SK-N-MC (cell line): Measurements from ENCODE around the gene CLRN1.

Experiments
- DNase-seq: peaks from one replicate; pipeline ENCODE4 v3.0.0-alpha.2; 2011; ENCODE audit warnings: low read depth, low spot score
- H3K27ac ChIP-seq: fragments of 200-600 bp; sonication (generic); 2 replicates; pipeline ENCODE4 v1.5.1; 2016; ENCODE audit warnings: mixed run types
- H3K36me3 ChIP-seq: fragments of 200-600 bp; sonication (generic); 2 replicates; pipeline ENCODE4 v1.6.1; 2017; ENCODE audit warnings: antibody characterized with exemption, low read length, mixed read lengths; ENCODE audit not compliant: insufficient read depth
- H3K4me3 ChIP-seq: fragments of 200-600 bp; sonication (generic); 2 replicates; pipeline ENCODE4 v1.5.1; 2016
- H3K9ac ChIP-seq: fragments of 200-600 bp; sonication (generic); 2 replicates; pipeline ENCODE4 v1.8.0; 2017; ENCODE audit warnings: mixed run types, mixed read lengths; ENCODE audit not compliant: insufficient read length
- H3K9me3 ChIP-seq: fragments of 200-600 bp; sonication (generic); 2 replicates; pipeline ENCODE4 v1.6.1; 2017; ENCODE audit warnings: low read depth, mild to moderate bottlenecking, antibody characterized with exemption, low read length, moderate library complexity, mixed read lengths
- EZH2 ChIP-seq: fragments of 200-600 bp; sonication (generic); IDR thresholded peaks from one replicate; pipeline ENCODE4 v1.6.1; 2017; ENCODE audit warnings: antibody characterized with exemption
- FOXP2 ChIP-seq: optimal IDR thresholded peaks from 2 replicates; pipeline ENCODE3; 2011; ENCODE audit warnings: mild to moderate bottlenecking, moderate library complexity; ENCODE audit not compliant: insufficient read depth; ENCODE audit errors: extremely low read length, control extremely low read depth
- POLR2AphosphoS5 ChIP-seq: IDR thresholded peaks from 2 replicates; pipeline ENCODE4 v1.6.1; 2012; ENCODE audit warnings: mild to moderate bottlenecking, low read depth, low read length, borderline replicate concordance

Gene CLRN1, protein sequence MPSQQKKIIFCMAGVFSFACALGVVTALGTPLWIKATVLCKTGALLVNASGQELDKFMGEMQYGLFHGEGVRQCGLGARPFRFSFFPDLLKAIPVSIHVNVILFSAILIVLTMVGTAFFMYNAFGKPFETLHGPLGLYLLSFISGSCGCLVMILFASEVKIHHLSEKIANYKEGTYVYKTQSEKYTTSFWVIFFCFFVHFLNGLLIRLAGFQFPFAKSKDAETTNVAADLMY

DNA sequence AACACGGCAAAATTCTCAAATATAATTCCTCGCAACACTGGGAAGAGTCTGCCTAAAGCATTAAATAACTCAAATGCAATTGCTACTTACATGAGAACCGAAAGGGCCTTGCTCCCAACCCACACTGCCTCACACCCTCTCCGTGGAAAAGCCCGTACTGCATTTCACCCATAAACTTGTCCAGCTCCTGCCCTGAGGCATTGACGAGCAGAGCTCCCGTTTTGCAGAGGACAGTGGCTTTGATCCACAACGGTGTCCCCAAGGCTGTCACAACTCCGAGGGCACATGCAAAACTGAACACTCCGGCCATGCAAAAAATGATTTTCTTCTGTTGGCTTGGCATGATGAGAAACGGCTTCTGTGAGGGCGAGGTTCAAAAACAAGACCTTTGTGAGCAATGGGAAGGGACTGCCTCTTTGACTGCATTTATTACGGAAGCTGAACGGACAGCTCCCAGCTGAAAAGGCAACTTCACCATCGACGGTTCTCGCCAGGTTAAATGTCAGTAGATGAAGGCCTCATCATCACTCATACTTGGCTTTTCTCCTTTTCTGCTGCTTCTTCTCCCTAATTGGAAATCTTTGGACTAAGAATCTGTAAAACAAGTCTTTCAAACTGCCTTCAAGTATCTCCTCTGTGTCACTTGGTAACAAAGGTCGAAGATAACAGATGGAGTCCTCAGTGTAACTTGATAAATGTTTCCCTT, at the start of gene CLRN1:
CLRN1 (minus strand) TSS at position 362 of the 706 bp plus-strand sequence; CDS start at position 343, 19 bp downstream.
- Histone ChIP-seq H3K9me3 (no peaks in the 10 kb centered on the region), H3K36me3 (no peaks in the 10 kb centered on the region), H3K9ac (no peak within 1 kb of the TSS), H3K27ac (no peak within 1 kb of the TSS), H3K4me3 (no peak within 1 kb of the TSS)
- no peak for DNase-seq
- TF ChIP-seq EZH2 (no peak), POLR2AphosphoS5 (no peak), FOXP2 (no peak)

DNA sequence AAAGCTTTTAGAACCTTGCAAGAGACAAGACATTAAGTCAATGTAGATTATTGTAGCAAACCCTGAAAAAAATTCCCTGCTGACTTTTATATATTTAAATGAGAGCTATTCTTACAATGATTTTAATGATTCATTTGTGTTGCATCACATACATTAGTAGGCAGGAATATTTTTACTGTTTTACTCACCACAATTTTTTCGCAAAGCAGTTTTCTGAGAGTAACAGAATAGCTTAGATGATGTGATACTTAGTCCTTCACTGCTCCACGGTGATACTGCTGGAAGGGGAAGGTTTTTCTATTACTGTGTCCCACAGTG, 43.9 kb upstream of the CLRN1 start:
- Histone ChIP-seq H3K9ac (no peak overlapping the region), H3K27ac (no peak overlapping the region)
- peak; percentile 34 for DNase-seq

DNA sequence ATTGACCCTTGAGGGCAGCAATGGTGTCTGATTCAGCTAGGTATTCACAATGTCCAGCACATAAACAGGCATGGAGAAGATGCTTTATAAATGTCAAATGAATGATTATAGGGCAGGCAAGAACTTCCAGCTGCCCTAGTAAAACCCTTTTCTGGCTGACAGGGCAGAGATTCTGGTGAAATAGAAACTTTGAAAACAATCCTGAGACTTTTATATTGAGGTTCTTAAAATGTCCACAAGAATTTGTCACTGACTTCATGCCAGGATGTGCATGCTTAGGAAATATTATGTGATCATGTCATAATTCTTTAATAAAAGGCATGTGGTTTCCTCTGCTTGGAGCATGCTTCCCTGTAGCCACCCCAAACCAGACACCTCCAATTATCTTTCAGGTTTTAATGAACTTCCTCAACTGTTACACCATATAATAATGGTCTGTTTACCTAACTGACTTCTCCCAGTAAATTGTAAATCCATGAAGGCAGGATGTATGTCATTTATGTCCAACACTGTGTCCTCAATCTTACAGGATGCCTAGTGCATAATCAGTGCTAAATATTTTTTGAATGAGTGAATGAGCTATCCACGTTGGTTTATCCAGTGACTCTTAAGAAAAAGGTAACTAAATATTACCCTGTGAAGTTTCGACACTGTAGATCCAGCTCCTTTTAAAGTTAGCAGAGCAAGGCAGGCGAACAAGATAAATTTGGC, 43.4 kb upstream of the CLRN1 start:
- H3K36me3 ChIP-seq, result no peaks in the 10 kb centered on the region
- DNase-seq, result no peak
- TF ChIP-seq POLR2AphosphoS5 (no peak), FOXP2 (no peak), EZH2 (no peak)
- H3K9ac ChIP-seq, result no peak overlapping the region
- H3K9me3 ChIP-seq, result no peaks in the 10 kb centered on the region
- no peak overlapping the region for H3K4me3 ChIP-seq
- H3K27ac ChIP-seq, result no peak overlapping the region

More for the DNA sequence above, 43.9 kb upstream of the CLRN1 start:
- TF ChIP-seq EZH2, result no peak
- TF ChIP-seq FOXP2, result no peak
- TF ChIP-seq POLR2AphosphoS5, result no peak
- Histone ChIP-seq H3K36me3 (no peaks in the 10 kb centered on the region), H3K9me3 (no peaks in the 10 kb centered on the region), H3K4me3 (no peak overlapping the region)

DNA sequence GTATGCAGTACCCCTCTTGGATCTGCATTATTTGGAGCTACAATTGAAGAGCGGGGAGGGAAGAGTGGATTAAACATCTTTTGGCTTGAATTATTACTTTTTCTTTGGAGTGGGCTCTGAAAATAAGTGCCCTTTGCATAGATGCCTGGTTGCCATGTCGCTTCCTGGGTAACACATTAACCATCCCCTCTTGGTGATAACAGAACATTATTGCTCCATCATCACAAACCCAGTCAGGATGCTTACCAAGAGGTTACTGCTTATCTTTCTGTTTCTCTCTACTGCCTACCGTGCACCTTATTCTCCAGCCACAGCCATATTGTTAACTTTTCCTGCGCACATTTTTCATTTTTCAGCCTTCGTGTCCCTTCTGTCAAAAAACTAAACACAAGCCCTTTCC, 42.7 kb upstream of the CLRN1 start:
- TF ChIP-seq FOXP2 (no peak), POLR2AphosphoS5 (no peak), EZH2 (no peak)
- no peaks in the 10 kb centered on the region for H3K9me3 ChIP-seq
- no peak overlapping the region for H3K27ac ChIP-seq
- no peak overlapping the region for H3K9ac ChIP-seq
- DNase-seq, result no peak
- no peaks in the 10 kb centered on the region for H3K36me3 ChIP-seq
- H3K4me3 ChIP-seq, result no peak overlapping the region

DNA sequence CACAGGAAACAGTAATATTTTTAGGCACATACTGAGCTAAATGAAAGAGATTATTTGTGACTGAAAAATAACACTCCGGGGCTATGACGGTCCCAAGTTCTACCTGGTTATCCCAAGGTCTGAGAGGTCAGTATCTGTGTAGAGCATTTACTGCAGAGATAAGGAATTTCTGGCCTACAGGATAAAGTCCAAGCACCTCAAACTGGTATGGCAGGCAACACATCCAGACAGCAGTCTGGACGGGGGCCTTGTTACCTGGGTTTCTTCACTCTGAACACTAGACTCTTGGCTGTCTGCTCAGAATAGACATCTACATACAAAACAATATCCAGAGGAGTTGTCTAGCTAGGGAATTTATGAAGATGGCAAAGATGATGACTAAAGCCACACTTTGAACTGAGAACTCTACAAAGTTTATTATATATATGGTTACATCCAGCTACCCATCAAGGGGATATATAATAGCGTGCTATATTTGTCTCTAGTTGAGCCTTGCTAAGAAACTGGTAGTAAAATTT, 42.0 kb upstream of the CLRN1 start:
- Histone ChIP-seq H3K4me3 (no peak overlapping the region), H3K36me3 (no peaks in the 10 kb centered on the region), H3K9me3 (no peaks in the 10 kb centered on the region), H3K27ac (no peak overlapping the region), H3K9ac (no peak overlapping the region)
- no peak for DNase-seq
- no peak for TF ChIP-seq POLR2AphosphoS5
- no peak for TF ChIP-seq FOXP2
- TF ChIP-seq EZH2, result no peak

DNA sequence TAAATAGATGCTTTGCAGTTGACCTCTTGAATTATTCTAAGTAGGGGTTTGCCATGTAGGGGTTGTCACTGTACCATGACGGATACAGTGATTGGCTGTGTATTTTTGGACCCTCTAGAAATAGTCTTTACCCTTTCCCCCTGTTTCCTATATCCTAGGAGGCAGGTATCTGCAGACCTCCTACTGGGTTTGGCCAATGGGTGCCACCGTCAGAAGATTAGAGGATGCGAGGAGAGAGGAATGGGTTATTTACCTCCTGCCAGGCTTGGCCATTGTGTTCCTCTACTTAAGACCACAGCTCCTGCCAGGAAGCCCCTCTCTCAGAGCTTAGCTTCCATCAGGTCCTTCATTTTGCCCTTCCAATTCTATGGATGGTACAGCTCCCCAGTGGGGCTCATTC, 40.2 kb upstream of the CLRN1 start:
- no peak for TF ChIP-seq FOXP2
- TF ChIP-seq EZH2, result no peak
- TF ChIP-seq POLR2AphosphoS5, result no peak
- Histone ChIP-seq H3K4me3 (no peak overlapping the region), H3K36me3 (no peaks in the 10 kb centered on the region), H3K27ac (no peak overlapping the region), H3K9ac (no peak overlapping the region), H3K9me3 (no peaks in the 10 kb centered on the region)
- no peak for DNase-seq

DNA sequence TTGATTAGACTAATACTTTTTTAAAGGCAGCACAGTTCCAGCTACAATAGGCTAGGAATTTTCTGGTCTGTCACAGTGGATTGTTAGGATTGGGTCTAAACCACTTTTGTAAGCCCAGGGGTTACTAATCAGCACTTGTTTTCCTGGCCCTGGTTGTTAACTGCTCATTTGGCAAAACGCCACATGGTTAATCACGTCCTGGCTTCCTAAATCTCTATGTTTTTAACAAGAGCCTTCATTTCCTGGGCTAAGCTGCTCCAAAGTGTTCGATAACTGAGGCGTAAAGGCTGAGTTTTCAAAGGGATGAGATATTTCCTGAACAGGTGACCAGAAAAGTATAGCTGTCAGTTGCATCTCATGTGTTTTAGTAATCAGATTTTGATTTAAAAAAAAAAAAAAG, 38.9 kb upstream of the CLRN1 start:
- no peak for DNase-seq
- Histone ChIP-seq H3K36me3 (no peaks in the 10 kb centered on the region), H3K4me3 (no peak overlapping the region), H3K27ac (no peak overlapping the region), H3K9ac (no peak overlapping the region), H3K9me3 (no peaks in the 10 kb centered on the region)
- TF ChIP-seq POLR2AphosphoS5 (no peak), EZH2 (no peak), FOXP2 (no peak)

DNA sequence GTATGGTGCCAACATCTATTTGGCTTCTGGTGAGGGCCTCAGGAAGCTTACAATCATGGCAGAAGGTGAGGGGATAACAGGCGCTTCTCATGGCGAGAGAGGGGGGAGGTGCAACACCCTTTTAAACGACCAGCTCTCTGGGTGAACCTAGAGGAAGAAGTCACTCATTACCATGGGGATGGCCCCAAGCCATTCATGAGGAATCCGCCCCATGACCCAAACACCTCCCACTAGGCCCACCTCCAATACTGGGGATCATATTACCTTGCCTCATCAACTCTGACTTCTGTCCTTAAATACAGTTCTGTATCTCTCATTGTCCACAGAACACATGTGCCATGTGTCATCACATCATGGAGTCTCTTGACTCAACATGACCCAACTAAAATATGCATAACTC, 37.5 kb upstream of the CLRN1 start:
- no peak for DNase-seq
- Histone ChIP-seq H3K36me3 (no peaks in the 10 kb centered on the region), H3K9ac (no peak overlapping the region), H3K27ac (no peak overlapping the region), H3K9me3 (no peaks in the 10 kb centered on the region), H3K4me3 (no peak overlapping the region)
- TF ChIP-seq EZH2 (no peak), FOXP2 (no peak), POLR2AphosphoS5 (no peak)
